PC-9 (cell line): ENCODE results near the gene SUSD1. TPM values are rescaled to one million over a fixed set of nuclear protein-coding genes. Genes with fewer than 3 reads are reported as not detected.

ENCODE experiments used
- BruUV-seq: library from RNA; stranded (reverse); fragments of 400-500 nt; replicated peaks from 2 replicates; lab custom pipeline; 2021; lab: Mats Ljungman, UMichigan
- CTCF ChIA-PET: fragments of 300-600 bp; sonication (Branson Sonifier 250); formaldehyde crosslinking; loops from one replicate; lab custom pipeline; 2022; ENCODE audit warnings: antibody characterized with exemption; lab: Charles Lee
- POLR2A ChIA-PET: fragments of 300-600 bp; sonication (Branson Sonifier 250); formaldehyde crosslinking; loops from one replicate; lab custom pipeline; 2022; ENCODE audit warnings: antibody characterized with exemption; ENCODE audit not compliant: unreplicated experiment; lab: Charles Lee
- DNase-seq, 2 experiments: peaks; one replicate each; pipeline versions ENCODE4 v3.0.0 to v3.0.0-alpha.2; 2015 to 2022; ENCODE audit warnings: mixed read lengths in 1 of 2
- H2AFZ ChIP-seq: fragments of 200-600 bp; sonication (generic); 2 replicates; pipeline ENCODE4 v1.8.1; 2017; ENCODE audit warnings: antibody characterized with exemption
- H3F3A ChIP-seq: fragments of 200-600 bp; sonication (generic); 2 replicates; pipeline ENCODE4 v1.8.1; 2017; ENCODE audit warnings: antibody characterized with exemption, mild to moderate bottlenecking, low read depth; ENCODE audit not compliant: insufficient read depth
- H3K27ac ChIP-seq: fragments of 200-600 bp; sonication (generic); 2 replicates; pipeline ENCODE4 v1.6.1; 2016; ENCODE audit warnings: mixed run types
- H3K27me3 ChIP-seq: fragments of 200-600 bp; sonication (generic); 2 replicates; pipeline ENCODE4 v1.6.1; 2016; ENCODE audit warnings: low read depth, mixed run types; ENCODE audit not compliant: insufficient read depth
- H3K36me3 ChIP-seq: fragments of 200-600 bp; sonication (generic); 2 replicates; pipeline ENCODE4 v1.6.1; 2016; ENCODE audit warnings: low read depth, mixed run types
- H3K4me1 ChIP-seq: fragments of 200-600 bp; sonication (generic); replicated peaks from 2 replicates; pipeline ENCODE4 v1.6.1; 2016; ENCODE audit warnings: mixed run types; ENCODE audit not compliant: insufficient read depth
- H3K4me2 ChIP-seq: fragments of 200-600 bp; sonication (generic); 2 replicates; pipeline ENCODE4 v1.6.1; 2017; ENCODE audit warnings: mixed run types
- H3K4me3 ChIP-seq: fragments of 200-600 bp; sonication (generic); 2 replicates; pipeline ENCODE4 v1.6.1; 2016; ENCODE audit warnings: mixed run types
- H3K79me2 ChIP-seq: fragments of 200-600 bp; sonication (generic); 2 replicates; pipeline ENCODE4 v1.6.1; 2017; ENCODE audit warnings: low read depth, mixed run types
- H3K9me2 ChIP-seq: fragments of 200-600 bp; sonication (generic); 2 replicates; pipeline ENCODE4 v1.8.1; 2017; ENCODE audit warnings: mild to moderate bottlenecking; ENCODE audit not compliant: insufficient read depth
- H3K9me3 ChIP-seq: fragments of 200-600 bp; sonication (generic); 2 replicates; pipeline ENCODE4 v1.8.1; 2016; ENCODE audit warnings: low read depth; ENCODE audit not compliant: insufficient read depth
- H4K20me1 ChIP-seq: fragments of 200-600 bp; sonication (generic); 2 replicates; pipeline ENCODE4 v1.8.1; 2017; ENCODE audit not compliant: insufficient read depth
- CTCF ChIP-seq: fragments of 200-600 bp; sonication (generic); conservative IDR thresholded peaks from 2 replicates; pipeline ENCODE4 v1.6.1; 2017; ENCODE audit warnings: mixed run types, antibody characterized with exemption, mild to moderate bottlenecking, moderate library complexity
- EZH2 ChIP-seq: fragments of 200-600 bp; sonication (generic); IDR thresholded peaks from 2 replicates; pipeline ENCODE4 v1.8.0; 2017; ENCODE audit warnings: antibody characterized with exemption, low read depth
- intact Hi-C: fragments of 100-400 bp; cut with micrococcal nuclease; formaldehyde crosslinking; loops from one replicate; pipeline ENCODE4 v1.10.0; 2022; ENCODE audit not compliant: unreplicated experiment
- total RNA-seq: library from RNA; stranded (reverse); gene quantifications from 2 replicates; pipeline ENCODE4 v1.2.3, GENCODE V29; 2021

SUSD1 gene
- total RNA-seq, 1 experiment from 2014 or later, result 23.2 TPM

- no peak overlapping the region for H3K4me2 ChIP-seq
- POLR2A ChIA-PET, result no interaction called here
- no peaks in the 10 kb centered on the region for H3K27me3 ChIP-seq
- H3K36me3 ChIP-seq, result peaks cover 5% of the 10 kb centered on the region; the same call in 1 of the 2 replicates
- intact Hi-C loops, result no loop called here
- no peaks in the 10 kb centered on the region for H3K4me1 ChIP-seq
- H4K20me1 ChIP-seq, result no peaks in the 10 kb centered on the region
- H2AFZ ChIP-seq, result no peak overlapping the region
- no peak overlapping the region for H3K27ac ChIP-seq
- DNase-seq, result no peak
- no peaks in the 10 kb centered on the region for H3K9me2 ChIP-seq
- H3K79me2 ChIP-seq, result no peaks in the 10 kb centered on the region
- TF ChIP-seq EZH2 (no peak), CTCF (no peak)
- no peaks in the 10 kb centered on the region for H3F3A ChIP-seq
- no peaks in the 10 kb centered on the region for H3K9me3 ChIP-seq
- no TSS peak for BruUV-seq
- CTCF ChIA-PET, result no interaction called here
- no peak overlapping the region for H3K4me3 ChIP-seq
Observed at GRCh38 chr9:112132356-112132755, 42.7 kb downstream of the SUSD1 start.

- CTCF ChIA-PET, result no interaction called here
- Histone ChIP-seq H3K27ac (no peak overlapping the region), H3F3A (0 out of 2 replicates have a peak, but pooled peaks cover 6% of the 10 kb centered on the region), H3K9me2 (no peaks in the 10 kb centered on the region), H3K9me3 (no peaks in the 10 kb centered on the region), H3K4me2 (no peak overlapping the region), H3K4me3 (no peak overlapping the region), H2AFZ (no peak overlapping the region), H3K27me3 (no peaks in the 10 kb centered on the region), H3K79me2 (no peaks in the 10 kb centered on the region), H3K4me1 (peaks cover 6% of the 10 kb centered on the region), H4K20me1 (no peaks in the 10 kb centered on the region), H3K36me3 (no peaks in the 10 kb centered on the region; the same call in 1 of the 2 replicates)
- BruUV-seq, result no TSS peak
- POLR2A ChIA-PET, result interaction anchor here (0.7 kb wide), 1 partner anchor 248 kb away, joined by 6 read pairs; no protein-coding TSS in a partner anchor
- no peak for TF ChIP-seq CTCF
- no peak for TF ChIP-seq EZH2
- intact Hi-C loops, result no loop called here
- no peak for DNase-seq
Observed at GRCh38 chr9:112130997-112131396, 44.1 kb downstream of the SUSD1 start.

- no TSS peak for BruUV-seq
- CTCF ChIA-PET, result no interaction called here
- Histone ChIP-seq H3K4me1 (peaks cover 12% of the 10 kb centered on the region), H4K20me1 (no peaks in the 10 kb centered on the region), H3K27ac (no peak overlapping the region), H3K36me3 (no peaks in the 10 kb centered on the region; the same call in 1 of the 2 replicates), H3K27me3 (no peaks in the 10 kb centered on the region), H3K9me2 (no peaks in the 10 kb centered on the region), H3F3A (0 out of 2 replicates have a peak, but pooled peaks cover 6% of the 10 kb centered on the region), H2AFZ (no peak overlapping the region), H3K9me3 (no peaks in the 10 kb centered on the region), H3K79me2 (no peaks in the 10 kb centered on the region), H3K4me3 (no peak overlapping the region), H3K4me2 (no peak overlapping the region)
- no peak for DNase-seq
- TF ChIP-seq CTCF (no peak), EZH2 (no peak)
- POLR2A ChIA-PET, result no interaction called here
- intact Hi-C loops, result no loop called here
Observed at GRCh38 chr9:112130347-112130746, 44.8 kb downstream of the SUSD1 start.
